GM23338 (cell line): ENCODE results near the gene TMEM86A. TPM values are rescaled to one million over a fixed set of nuclear protein-coding genes. Genes with fewer than 3 reads are reported as not detected.

Experiments
- ATAC-seq: fragments of 200-7000 bp; cut with Tn5 transposase; 3 replicates; pipeline ENCODE4 v1.9.1; 2020
- DNase-seq: peaks from one replicate; pipeline ENCODE4 v3.0.0-alpha.2; 2015; ENCODE audit warnings: low spot score
- H2AFZ ChIP-seq: fragments of 200-600 bp; sonication (generic); 2 replicates; pipeline ENCODE4 v1.8.0; 2016; ENCODE audit warnings: antibody characterized with exemption, mild to moderate bottlenecking, moderate library complexity
- H3F3A ChIP-seq: fragments of 200-600 bp; sonication (generic); replicated peaks from 2 replicates; pipeline ENCODE4 v1.8.0; 2017; ENCODE audit warnings: antibody characterized with exemption, mixed run types, low read depth
- H3K27ac ChIP-seq: fragments of 200-600 bp; sonication (generic); 2 replicates; pipeline ENCODE4 v1.6.1; 2016; ENCODE audit warnings: low read depth
- H3K27me3 ChIP-seq: fragments of 200-600 bp; sonication (generic); 2 replicates; pipeline ENCODE4 v1.8.0; 2016; ENCODE audit warnings: mild to moderate bottlenecking, mixed run types, moderate library complexity; ENCODE audit not compliant: insufficient read depth
- H3K36me3 ChIP-seq: fragments of 200-600 bp; sonication (generic); 2 replicates; pipeline ENCODE4 v1.8.0; 2016; ENCODE audit warnings: mild to moderate bottlenecking; ENCODE audit not compliant: insufficient read depth
- H3K4me1 ChIP-seq: fragments of 200-600 bp; sonication (generic); 2 replicates; pipeline ENCODE4 v1.8.0; 2016; ENCODE audit warnings: mild to moderate bottlenecking, moderate library complexity; ENCODE audit not compliant: insufficient read depth
- H3K4me2 ChIP-seq: fragments of 200-600 bp; sonication (generic); 2 replicates; pipeline ENCODE4 v1.7.1; 2017; ENCODE audit warnings: mixed run types
- H3K4me3 ChIP-seq: fragments of 200-600 bp; sonication (generic); 2 replicates; pipeline ENCODE4 v1.6.1; 2016; ENCODE audit warnings: mixed run types
- H3K79me2 ChIP-seq: fragments of 200-600 bp; sonication (generic); replicated peaks from 2 replicates; pipeline ENCODE4 v1.8.0; 2017; ENCODE audit warnings: mild to moderate bottlenecking; ENCODE audit not compliant: insufficient read depth
- H3K9me2 ChIP-seq: fragments of 200-600 bp; sonication (generic); 2 replicates; pipeline ENCODE4 v1.8.0; 2017; ENCODE audit not compliant: insufficient read depth
- H4K20me1 ChIP-seq: fragments of 200-600 bp; sonication (generic); replicated peaks from 2 replicates; pipeline ENCODE4 v1.8.0; 2017; ENCODE audit warnings: mild to moderate bottlenecking; ENCODE audit not compliant: insufficient read depth
- H3K27ac Mint-ChIP-seq: 2 replicates; pipeline ENCODE4 v1.8.0; 2020; ENCODE audit warnings: inconsistent platforms, mild to moderate bottlenecking, moderate library complexity, mixed read lengths
- H3K27me3 Mint-ChIP-seq: 3 replicates; pipeline ENCODE4 v1.8.0; 2022; ENCODE audit warnings: low read depth, mild to moderate bottlenecking, moderate library complexity, mixed read lengths, inconsistent platforms; ENCODE audit not compliant: insufficient read depth, poor library complexity
- H3K36me3 Mint-ChIP-seq: 3 replicates; pipeline ENCODE4 v1.8.0; 2021; ENCODE audit warnings: low read depth, mild to moderate bottlenecking, inconsistent platforms, moderate library complexity, mixed read lengths
- H3K4me1 Mint-ChIP-seq: 3 replicates; pipeline ENCODE4 v1.8.0; 2020; ENCODE audit warnings: mild to moderate bottlenecking, inconsistent platforms, mixed read lengths
- H3K4me3 Mint-ChIP-seq: 3 replicates; pipeline ENCODE4 v1.8.0; 2021; ENCODE audit warnings: moderate library complexity, mild to moderate bottlenecking, inconsistent platforms, mixed read lengths
- H3K9me3 Mint-ChIP-seq: 3 replicates; pipeline ENCODE4 v1.8.0; 2020; ENCODE audit warnings: moderate library complexity, mild to moderate bottlenecking, inconsistent platforms, mixed read lengths
- CREB1 ChIP-seq: fragments of 250-450 bp; sonication (Bioruptor Pico); IDR thresholded peaks from 2 replicates; pipeline ENCODE4 v1.5.0; 2020; ENCODE audit warnings: low read depth, mild to moderate bottlenecking, moderate library complexity
- CTCF ChIP-seq, 2 experiments: fragments of 200-600 bp in 1 of 2; sonication (generic) in 1 of 2; conservative IDR thresholded peaks; 2 replicates each; pipeline versions ENCODE4 v1.5.1 to v1.6.1; 2016 to 2017; ENCODE audit warnings: antibody characterized with exemption in 2 of 2, low read depth in 2 of 2, mild to moderate bottlenecking in 2 of 2, moderate library complexity in 1 of 2
- EZH2 ChIP-seq: fragments of 200-600 bp; sonication (generic); IDR thresholded peaks from one replicate; pipeline ENCODE4 v1.8.0; 2017; ENCODE audit warnings: antibody characterized with exemption, mild to moderate bottlenecking, low read depth; ENCODE audit not compliant: unreplicated experiment
- NANOG ChIP-seq: IDR thresholded peaks from 2 replicates; pipeline ENCODE4 v1.6.1; 2016; ENCODE audit warnings: antibody characterized with exemption, borderline replicate concordance
- STAT1 ChIP-seq: IDR thresholded peaks from one replicate; pipeline ENCODE4 v1.6.1; 2016; ENCODE audit warnings: antibody characterized with exemption; ENCODE audit not compliant: unreplicated experiment
- ZNF114 ChIP-seq: fragments of 250-450 bp; sonication (Bioruptor Pico); IDR thresholded peaks from 2 replicates; pipeline ENCODE4 v1.5.0; 2020; ENCODE audit warnings: mild to moderate bottlenecking, moderate library complexity
- ZNF331 ChIP-seq: fragments of 250-450 bp; sonication (Bioruptor Pico); IDR thresholded peaks from 2 replicates; pipeline ENCODE4 v1.5.0; 2020; ENCODE audit warnings: low read depth, mild to moderate bottlenecking, moderate library complexity
- ZNF462 ChIP-seq: fragments of 250-450 bp; sonication (Bioruptor Pico); IDR thresholded peaks from 2 replicates; pipeline ENCODE4 v1.5.0; 2020; ENCODE audit warnings: mild to moderate bottlenecking, moderate library complexity
- polyA plus RNA-seq: library from polyadenylated mRNA; unstranded; fragments of >200 nt; fragmentation: Nextera tagmentation; extraction: Ambion mirVana; gene quantifications from 2 replicates; pipeline ENCODE4 v1.2.1, GENCODE V29; 2016
- total RNA-seq: library from RNA; depleted of rRNA; stranded (reverse); fragments of >200 nt; shearing (Covaris generic); gene quantifications from 2 replicates; pipeline ENCODE4 v1.2.3, GENCODE V29; 2014
- TF ChIP-seq, protein P1 (sequence below): IDR thresholded peaks from one replicate; pipeline ENCODE4 v1.6.1; 2018; ENCODE audit warnings: antibody characterized with exemption; ENCODE audit not compliant: unreplicated experiment
- TF ChIP-seq, protein P2 (sequence below): IDR thresholded peaks from 2 replicates; pipeline ENCODE4 v1.6.1; 2016; ENCODE audit warnings: antibody characterized with exemption

TMEM86A gene
- total and polyA plus RNA-seq, 2 experiments from 2014 or later, result 0.45 to 0.91 TPM

DNA sequence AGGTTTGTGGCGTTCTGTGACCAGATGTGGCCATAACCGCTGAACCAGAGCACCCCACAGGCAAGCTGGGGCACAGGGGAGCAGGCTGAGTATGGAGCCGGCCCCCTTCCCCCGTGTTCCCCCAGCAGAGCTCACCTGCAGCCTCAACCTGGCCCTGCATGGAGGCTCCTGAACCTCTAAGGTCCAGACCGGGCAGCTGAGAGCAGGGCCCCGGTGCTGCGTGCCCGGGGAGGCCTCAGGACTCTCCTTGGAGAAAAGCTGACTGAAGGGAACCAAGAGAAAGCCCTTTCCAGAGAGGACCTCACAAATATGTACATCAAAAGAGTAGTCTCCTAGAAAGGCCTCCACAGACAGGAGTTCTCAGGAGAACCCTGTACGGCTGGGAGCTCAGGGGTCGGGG is 44.8 kb downstream of the TMEM86A start:
- no peaks in the 10 kb centered on the region; the same call in 1 of the 2 replicates for H4K20me1 ChIP-seq
- H3K4me2 ChIP-seq, result no peak overlapping the region
- no peaks in the 10 kb centered on the region for H3K4me1 ChIP-seq
- no peak overlapping the region for H3K27ac ChIP-seq
- H3K36me3 Mint-ChIP-seq, result no peaks in the 10 kb centered on the region; the same call in 2 of the 3 replicates
- no peak overlapping the region for H3K4me3 Mint-ChIP-seq
- no peaks in the 10 kb centered on the region for H3K9me2 ChIP-seq
- H3K79me2 ChIP-seq, result no peaks in the 10 kb centered on the region
- no peaks in the 10 kb centered on the region for H3K27me3 ChIP-seq
- no peaks in the 10 kb centered on the region for H3K9me3 Mint-ChIP-seq
- H3K27me3 Mint-ChIP-seq, result peaks cover 4% of the 10 kb centered on the region
- H3K27ac Mint-ChIP-seq, result no peak overlapping the region
- no peak overlapping the region for H2AFZ ChIP-seq
- DNase-seq (no peak), ATAC-seq (no peak)
- H3K36me3 ChIP-seq, result no peaks in the 10 kb centered on the region
- no peaks in the 10 kb centered on the region for H3F3A ChIP-seq
- no peak overlapping the region for H3K4me3 ChIP-seq
- TF ChIP-seq, protein P1, sequence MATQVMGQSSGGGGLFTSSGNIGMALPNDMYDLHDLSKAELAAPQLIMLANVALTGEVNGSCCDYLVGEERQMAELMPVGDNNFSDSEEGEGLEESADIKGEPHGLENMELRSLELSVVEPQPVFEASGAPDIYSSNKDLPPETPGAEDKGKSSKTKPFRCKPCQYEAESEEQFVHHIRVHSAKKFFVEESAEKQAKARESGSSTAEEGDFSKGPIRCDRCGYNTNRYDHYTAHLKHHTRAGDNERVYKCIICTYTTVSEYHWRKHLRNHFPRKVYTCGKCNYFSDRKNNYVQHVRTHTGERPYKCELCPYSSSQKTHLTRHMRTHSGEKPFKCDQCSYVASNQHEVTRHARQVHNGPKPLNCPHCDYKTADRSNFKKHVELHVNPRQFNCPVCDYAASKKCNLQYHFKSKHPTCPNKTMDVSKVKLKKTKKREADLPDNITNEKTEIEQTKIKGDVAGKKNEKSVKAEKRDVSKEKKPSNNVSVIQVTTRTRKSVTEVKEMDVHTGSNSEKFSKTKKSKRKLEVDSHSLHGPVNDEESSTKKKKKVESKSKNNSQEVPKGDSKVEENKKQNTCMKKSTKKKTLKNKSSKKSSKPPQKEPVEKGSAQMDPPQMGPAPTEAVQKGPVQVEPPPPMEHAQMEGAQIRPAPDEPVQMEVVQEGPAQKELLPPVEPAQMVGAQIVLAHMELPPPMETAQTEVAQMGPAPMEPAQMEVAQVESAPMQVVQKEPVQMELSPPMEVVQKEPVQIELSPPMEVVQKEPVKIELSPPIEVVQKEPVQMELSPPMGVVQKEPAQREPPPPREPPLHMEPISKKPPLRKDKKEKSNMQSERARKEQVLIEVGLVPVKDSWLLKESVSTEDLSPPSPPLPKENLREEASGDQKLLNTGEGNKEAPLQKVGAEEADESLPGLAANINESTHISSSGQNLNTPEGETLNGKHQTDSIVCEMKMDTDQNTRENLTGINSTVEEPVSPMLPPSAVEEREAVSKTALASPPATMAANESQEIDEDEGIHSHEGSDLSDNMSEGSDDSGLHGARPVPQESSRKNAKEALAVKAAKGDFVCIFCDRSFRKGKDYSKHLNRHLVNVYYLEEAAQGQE, result no peak
- TF ChIP-seq NANOG (no peak), CREB1 (CRISPR knock-in tag) (no peak), ZNF331 (CRISPR knock-in tag) (no peak), EZH2 (no peak), ZNF462 (no peak), STAT1 (no peak), CTCF (conservative IDR thresholded peaks at IDR 0.05; ENCODE audit: low read depth in 2 of 2) (no peak), ZNF114 (CRISPR knock-in tag) (no peak)
- TF ChIP-seq, protein P2, sequence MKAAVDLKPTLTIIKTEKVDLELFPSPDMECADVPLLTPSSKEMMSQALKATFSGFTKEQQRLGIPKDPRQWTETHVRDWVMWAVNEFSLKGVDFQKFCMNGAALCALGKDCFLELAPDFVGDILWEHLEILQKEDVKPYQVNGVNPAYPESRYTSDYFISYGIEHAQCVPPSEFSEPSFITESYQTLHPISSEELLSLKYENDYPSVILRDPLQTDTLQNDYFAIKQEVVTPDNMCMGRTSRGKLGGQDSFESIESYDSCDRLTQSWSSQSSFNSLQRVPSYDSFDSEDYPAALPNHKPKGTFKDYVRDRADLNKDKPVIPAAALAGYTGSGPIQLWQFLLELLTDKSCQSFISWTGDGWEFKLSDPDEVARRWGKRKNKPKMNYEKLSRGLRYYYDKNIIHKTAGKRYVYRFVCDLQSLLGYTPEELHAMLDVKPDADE, result no peak
- peaks cover 6% of the 10 kb centered on the region for H3K4me1 Mint-ChIP-seq
